BLaER1 (cell line): Measurements from ENCODE around the gene STEAP1.
A peak's percentile ranks its signal among the peaks of the same experiment; 100 is the strongest.

Source experiments
- H3K27ac ChIP-seq: shearing (Covaris generic); formaldehyde crosslinking; 2 replicates; pipeline ENCODE4 v1.8.1; 2022
- H3K27me3 ChIP-seq: shearing (Covaris generic); formaldehyde crosslinking; 2 replicates; pipeline ENCODE4 v1.8.1; 2022
- H3K36me3 ChIP-seq: shearing (Covaris generic); formaldehyde crosslinking; 2 replicates; pipeline ENCODE4 v1.8.1; 2022
- H3K4me1 ChIP-seq: shearing (Covaris generic); formaldehyde crosslinking; 2 replicates; pipeline ENCODE4 v1.8.1; 2022
- H3K4me2 ChIP-seq: shearing (Covaris generic); formaldehyde crosslinking; 2 replicates; pipeline ENCODE4 v1.8.1; 2022
- H3K4me3 ChIP-seq: shearing (Covaris generic); formaldehyde crosslinking; 2 replicates; pipeline ENCODE4 v1.8.1; 2022
- H3K9ac ChIP-seq: shearing (Covaris generic); formaldehyde crosslinking; 2 replicates; pipeline ENCODE4 v1.8.1; 2022
- H3K9me3 ChIP-seq: shearing (Covaris generic); formaldehyde crosslinking; 2 replicates; pipeline ENCODE4 v1.8.1; 2022
- H4K20me1 ChIP-seq: shearing (Covaris generic); formaldehyde crosslinking; 2 replicates; pipeline ENCODE4 v1.8.1; 2022
- Cebpa-rat ChIP-seq: shearing (Covaris generic); IDR thresholded peaks from 2 replicates; pipeline ENCODE4 v1.8.1; 2022

STEAP1 gene

DNA sequence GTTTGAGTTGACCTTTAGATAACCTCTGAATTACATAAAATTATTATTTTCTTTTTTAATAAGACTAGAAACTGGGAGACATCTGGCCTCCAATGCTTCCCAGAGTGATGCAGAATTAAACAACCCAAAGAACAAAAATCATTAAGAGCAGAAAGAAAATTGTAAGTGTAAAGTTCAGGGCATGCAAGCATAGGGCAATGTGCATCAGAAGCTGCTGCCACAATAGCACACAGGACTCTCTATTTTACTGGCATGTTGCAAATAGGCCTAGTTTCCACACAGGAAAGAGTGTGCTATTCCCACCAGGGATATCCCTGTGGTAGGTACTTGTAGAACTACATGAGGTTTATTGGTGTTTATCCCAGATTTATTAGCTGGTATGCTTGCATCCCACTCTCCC is 36.7 kb downstream of the STEAP1 start:
- no peak overlapping the region for H3K4me2 ChIP-seq
- no peaks in the 10 kb centered on the region for H4K20me1 ChIP-seq
- TF ChIP-seq Cebpa-rat, result no peak
- H3K9me3 ChIP-seq, result no peaks in the 10 kb centered on the region
- no peak overlapping the region for H3K9ac ChIP-seq
- H3K27ac ChIP-seq, result no peak overlapping the region
- H3K4me3 ChIP-seq, result no peak overlapping the region
- H3K4me1 ChIP-seq, result no peaks in the 10 kb centered on the region
- no peaks in the 10 kb centered on the region for H3K27me3 ChIP-seq
- no peaks in the 10 kb centered on the region for H3K36me3 ChIP-seq

DNA sequence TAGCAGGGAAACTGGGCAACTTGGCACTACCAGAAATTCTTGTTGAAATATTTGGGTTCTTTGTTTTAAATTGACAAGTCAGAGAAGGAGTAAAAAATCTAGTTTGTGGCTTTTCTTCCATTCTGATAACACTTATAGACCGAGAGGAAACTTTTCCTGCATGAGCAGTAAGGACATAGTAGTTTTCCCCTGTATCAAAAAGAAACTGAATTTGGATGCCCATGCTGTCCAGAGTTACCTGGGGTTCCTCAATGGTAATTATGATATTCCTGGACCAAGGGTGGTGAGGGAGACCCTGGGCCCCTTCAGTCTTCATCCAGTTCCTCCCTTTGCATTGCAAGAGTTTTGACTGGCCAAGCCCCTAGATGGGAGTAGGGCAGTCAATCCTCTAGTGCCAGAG is 37.4 kb downstream of the STEAP1 start:
- Histone ChIP-seq H3K36me3 (no peaks in the 10 kb centered on the region), H3K27me3 (no peaks in the 10 kb centered on the region)

DNA sequence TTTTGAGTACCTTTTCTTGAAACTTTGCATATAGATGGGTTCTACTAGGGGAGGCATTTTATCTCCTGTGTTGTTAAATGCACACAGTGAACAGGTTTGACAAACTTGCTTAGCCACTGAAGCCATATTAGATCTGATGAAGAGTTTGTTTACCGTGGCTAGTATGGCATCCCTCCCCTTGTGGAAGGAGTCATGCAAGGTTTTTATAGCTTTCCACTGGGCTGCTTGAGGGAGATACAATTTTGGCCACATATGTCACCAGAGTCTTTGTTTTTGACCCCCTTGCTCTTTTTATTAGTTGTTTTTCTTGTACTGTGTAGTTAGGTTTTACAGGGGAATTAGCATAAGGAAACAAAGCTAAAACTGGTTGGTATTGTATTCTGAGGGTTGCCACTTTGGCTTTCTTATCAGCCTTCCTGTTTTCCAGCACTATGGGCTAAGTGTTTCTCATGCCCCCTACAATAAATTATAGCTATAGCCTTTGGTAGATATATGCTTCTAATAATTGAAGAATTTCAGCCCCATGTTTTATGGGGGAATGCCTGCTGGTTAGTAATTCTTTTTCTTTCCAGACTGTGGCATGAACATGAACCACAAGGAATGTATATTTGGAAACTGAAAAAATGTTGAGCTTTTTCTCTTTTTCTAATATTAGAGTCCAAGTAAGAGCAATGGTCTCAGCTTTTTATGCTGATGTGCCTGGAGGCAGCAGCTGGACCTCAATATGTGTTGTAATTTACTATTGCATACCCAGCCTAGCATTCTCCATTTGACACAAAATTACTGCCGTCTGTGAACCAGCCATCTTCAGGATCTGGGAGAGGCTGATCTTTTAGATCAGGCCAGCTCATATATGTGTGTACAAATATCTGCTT is 38.8 kb downstream of the STEAP1 start:
- Histone ChIP-seq H3K27me3 (no peaks in the 10 kb centered on the region), H3K36me3 (no peaks in the 10 kb centered on the region), H3K27ac (no peak overlapping the region), H3K4me3 (no peak overlapping the region), H3K4me2 (no peak overlapping the region), H3K4me1 (no peaks in the 10 kb centered on the region), H3K9me3 (no peaks in the 10 kb centered on the region), H3K9ac (no peak overlapping the region), H4K20me1 (no peaks in the 10 kb centered on the region)
- TF ChIP-seq Cebpa-rat, result no peak

More for the DNA sequence above, 37.4 kb downstream of the STEAP1 start:
- H3K9me3 ChIP-seq, result no peaks in the 10 kb centered on the region
- H3K4me2 ChIP-seq, result no peak overlapping the region
- H3K9ac ChIP-seq, result no peak overlapping the region
- no peak for TF ChIP-seq Cebpa-rat
- no peaks in the 10 kb centered on the region for H4K20me1 ChIP-seq
- H3K4me1 ChIP-seq, result no peaks in the 10 kb centered on the region
- H3K27ac ChIP-seq, result no peak overlapping the region
- H3K4me3 ChIP-seq, result no peak overlapping the region

DNA sequence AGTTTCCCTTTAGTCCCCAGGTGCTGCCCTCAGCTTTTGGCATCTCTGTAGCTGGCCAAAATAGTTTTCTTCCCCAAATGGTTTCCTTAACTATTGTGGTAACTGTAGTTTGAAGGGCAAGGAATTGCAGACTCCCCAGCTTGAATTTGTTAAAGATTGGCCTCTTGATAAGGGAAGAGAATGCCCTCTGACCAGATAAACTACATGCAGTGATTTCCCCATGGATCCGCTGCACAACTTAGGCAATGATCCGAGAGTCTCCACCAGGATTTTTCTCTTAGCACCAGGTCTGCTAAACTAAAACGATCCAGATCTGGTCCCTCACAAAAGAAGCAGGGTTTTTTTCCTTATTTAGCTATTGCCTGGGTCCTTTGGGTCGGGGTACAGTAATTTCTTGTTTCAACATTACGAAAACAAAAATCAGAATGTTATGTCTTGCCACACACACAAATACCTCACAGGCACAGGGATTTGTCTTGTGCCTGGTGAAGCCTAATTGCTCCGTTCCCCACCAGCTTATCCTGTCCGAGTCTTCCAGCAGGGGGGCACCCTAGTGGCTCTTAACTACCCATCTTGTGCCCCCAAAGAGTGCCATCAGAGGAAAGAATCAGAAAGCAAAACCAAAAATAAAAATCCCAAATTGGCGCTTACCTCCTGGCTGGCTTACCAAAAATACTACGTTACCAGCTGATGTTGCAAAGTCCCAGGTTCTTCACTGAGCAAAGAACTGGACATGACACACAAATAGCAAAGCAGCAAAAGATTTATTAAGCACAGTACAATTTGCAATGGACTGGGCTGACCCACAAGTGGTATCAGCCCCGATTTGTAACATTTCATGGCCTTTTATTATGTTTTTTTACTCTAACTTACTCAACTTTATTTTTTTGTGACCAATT is 40.9 kb downstream of the STEAP1 start:
- Histone ChIP-seq H3K27me3 (no peaks in the 10 kb centered on the region), H3K27ac (no peak overlapping the region), H3K4me3 (no peak overlapping the region), H3K9me3 (no peaks in the 10 kb centered on the region), H3K9ac (no peak overlapping the region), H4K20me1 (no peaks in the 10 kb centered on the region), H3K36me3 (no peaks in the 10 kb centered on the region), H3K4me2 (no peak overlapping the region), H3K4me1 (no peaks in the 10 kb centered on the region)
- TF ChIP-seq Cebpa-rat, result no peak

DNA sequence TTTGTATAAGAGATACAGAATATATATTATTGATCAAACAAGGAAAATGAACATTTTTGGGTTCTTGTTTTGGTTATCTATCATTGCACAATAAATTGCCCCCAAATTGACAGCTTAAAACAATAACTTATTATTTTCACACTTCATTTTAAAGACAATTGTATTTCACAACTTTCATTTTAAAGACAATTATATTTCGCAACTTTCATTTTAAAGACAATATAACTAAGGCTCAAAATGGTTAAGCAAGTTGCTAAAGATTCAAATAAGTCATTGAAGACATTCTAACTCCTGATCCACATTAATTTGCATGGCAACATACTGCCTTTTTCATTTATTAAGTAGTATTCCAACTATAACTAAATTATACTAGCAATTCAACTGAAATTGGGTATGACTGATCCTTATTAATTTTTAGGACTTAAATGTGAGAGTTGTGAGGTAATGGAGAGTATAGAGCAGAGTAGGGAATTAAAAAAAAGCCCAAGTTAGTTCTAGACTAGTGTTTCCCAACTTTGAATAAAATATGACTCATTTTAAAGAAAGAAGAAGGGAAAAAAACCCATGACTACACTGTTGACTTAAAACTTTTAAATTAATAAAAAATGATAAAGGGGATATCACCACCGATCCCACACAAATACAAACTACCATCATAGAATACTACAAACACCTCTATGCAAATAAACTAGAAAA is 47.4 kb downstream of the STEAP1 start:
- H3K9ac ChIP-seq, result no peak overlapping the region
- H4K20me1 ChIP-seq, result no peaks in the 10 kb centered on the region
- no peaks in the 10 kb centered on the region for H3K4me1 ChIP-seq
- H3K27me3 ChIP-seq, result no peaks in the 10 kb centered on the region
- H3K27ac ChIP-seq, result no peak overlapping the region
- no peaks in the 10 kb centered on the region for H3K9me3 ChIP-seq
- H3K36me3 ChIP-seq, result no peaks in the 10 kb centered on the region
- no peak overlapping the region for H3K4me2 ChIP-seq
- peak; percentile 30; the same call in 1 of the 2 replicates for TF ChIP-seq Cebpa-rat
- H3K4me3 ChIP-seq, result no peak overlapping the region

DNA sequence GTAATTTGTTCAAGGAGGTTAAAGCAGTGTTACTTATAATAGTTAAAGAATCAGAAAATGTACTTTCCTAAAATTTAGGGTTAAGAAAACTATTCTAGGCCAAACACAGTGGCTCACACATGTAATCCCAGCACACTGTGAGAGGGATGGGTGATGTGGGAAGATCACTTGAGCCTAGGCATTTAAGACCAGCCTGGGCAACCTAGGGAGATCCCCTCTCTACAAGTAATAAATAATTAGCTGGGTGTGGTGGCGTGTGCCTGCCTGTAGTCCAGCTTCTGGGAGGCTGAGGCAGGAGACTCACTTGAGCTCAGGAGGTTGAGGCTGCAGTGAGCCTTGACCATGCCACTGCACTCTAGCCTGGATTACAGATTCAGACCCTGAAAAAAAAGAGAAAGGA is 53.7 kb downstream of the STEAP1 start:
- no peaks in the 10 kb centered on the region for H3K27me3 ChIP-seq
- H3K4me3 ChIP-seq, result no peak overlapping the region
- no peaks in the 10 kb centered on the region for H3K36me3 ChIP-seq
- no peak overlapping the region for H3K27ac ChIP-seq
- no peaks in the 10 kb centered on the region for H4K20me1 ChIP-seq
- H3K9ac ChIP-seq, result no peak overlapping the region
- H3K4me1 ChIP-seq, result no peaks in the 10 kb centered on the region
- H3K4me2 ChIP-seq, result no peak overlapping the region
- TF ChIP-seq Cebpa-rat, result no peak
- H3K9me3 ChIP-seq, result peaks cover 17% of the 10 kb centered on the region

DNA sequence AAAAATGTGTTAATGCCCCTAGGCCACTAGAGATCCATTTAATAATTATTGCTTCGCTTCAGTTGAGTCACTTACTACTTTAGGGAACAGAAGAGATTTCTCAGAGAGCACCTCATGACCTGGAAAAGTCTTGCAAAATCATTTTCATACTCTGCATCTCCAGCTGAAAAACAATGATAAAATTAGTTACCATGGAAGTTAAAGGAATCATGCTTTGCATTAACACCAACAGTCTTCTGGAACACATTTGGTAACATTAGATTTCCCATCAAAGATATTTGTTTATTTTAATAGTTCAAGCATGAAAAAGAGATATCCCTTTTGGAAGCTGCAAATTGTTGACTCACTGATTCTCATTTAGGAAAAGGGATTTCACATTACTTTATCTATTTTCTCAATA is 55.5 kb downstream of the STEAP1 start:
- Histone ChIP-seq H3K4me3 (no peak overlapping the region), H3K36me3 (no peaks in the 10 kb centered on the region), H3K4me2 (no peak overlapping the region), H3K4me1 (no peaks in the 10 kb centered on the region), H3K27me3 (no peaks in the 10 kb centered on the region), H3K9me3 (peaks cover 17% of the 10 kb centered on the region), H4K20me1 (no peaks in the 10 kb centered on the region), H3K27ac (no peak overlapping the region), H3K9ac (no peak overlapping the region)
- no peak for TF ChIP-seq Cebpa-rat

DNA sequence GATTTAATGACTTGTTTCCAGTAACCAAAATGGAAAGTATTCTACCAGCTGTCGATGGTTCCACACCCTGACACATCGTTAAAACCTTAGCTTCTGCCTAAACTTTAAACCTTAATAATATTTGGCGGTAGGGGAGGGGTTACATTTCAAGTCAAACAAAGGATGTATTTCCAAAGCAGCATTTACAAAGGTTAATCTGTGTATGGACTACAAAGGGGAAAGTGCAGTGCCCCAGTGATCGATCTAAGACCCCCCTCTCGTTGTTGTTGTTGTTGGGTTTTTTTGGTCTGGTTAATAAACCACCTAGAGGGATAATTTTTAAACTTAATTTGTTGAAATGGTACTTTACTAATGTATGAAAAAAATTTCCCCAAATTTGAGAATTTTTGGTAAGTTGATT is 56.2 kb downstream of the STEAP1 start:
- Histone ChIP-seq H3K4me2 (no peak overlapping the region), H3K4me3 (no peak overlapping the region), H3K27me3 (no peaks in the 10 kb centered on the region), H4K20me1 (no peaks in the 10 kb centered on the region), H3K27ac (no peak overlapping the region), H3K4me1 (no peaks in the 10 kb centered on the region), H3K36me3 (no peaks in the 10 kb centered on the region), H3K9me3 (peaks cover 17% of the 10 kb centered on the region), H3K9ac (no peak overlapping the region)
- TF ChIP-seq Cebpa-rat, result no peak

DNA sequence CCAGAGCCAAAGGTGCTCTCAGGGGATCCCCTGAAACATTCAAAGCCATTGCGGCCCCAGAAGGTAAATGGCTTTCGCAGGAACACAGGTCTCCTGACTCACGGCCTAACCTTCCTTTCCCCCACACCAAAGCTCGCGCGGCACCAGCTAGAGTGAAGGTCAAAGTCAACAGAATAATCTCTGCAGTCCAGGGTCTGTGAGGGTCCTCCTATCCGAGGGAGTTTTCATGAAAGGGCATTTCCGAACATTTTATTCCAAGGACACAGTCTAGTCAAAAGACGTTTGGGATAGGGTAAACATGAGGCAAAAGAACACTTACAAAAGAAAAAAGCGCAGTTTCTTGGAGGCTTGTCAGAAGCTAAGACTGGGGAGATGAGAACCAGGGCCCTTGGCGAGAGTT is 56.7 kb downstream of the STEAP1 start:
- H3K4me3 ChIP-seq, result no peak overlapping the region
- no peaks in the 10 kb centered on the region for H4K20me1 ChIP-seq
- no peaks in the 10 kb centered on the region for H3K36me3 ChIP-seq
- no peaks in the 10 kb centered on the region for H3K27me3 ChIP-seq
- H3K9me3 ChIP-seq, result peaks cover 17% of the 10 kb centered on the region
- H3K27ac ChIP-seq, result no peak overlapping the region
- no peak for TF ChIP-seq Cebpa-rat
- H3K4me2 ChIP-seq, result no peak overlapping the region
- no peaks in the 10 kb centered on the region for H3K4me1 ChIP-seq
- H3K9ac ChIP-seq, result no peak overlapping the region
